Right cardiac atrium (tissue), 5 donors: ENCODE measurements around the gene FBLN5. TPM values are rescaled to one million over a fixed set of nuclear protein-coding genes. Genes with fewer than 3 reads are reported as not detected.

Experiments used
- ATAC-seq, 2 donors: fragments of 200-7000 bp; cut with Tn5 transposase; one replicate each; pipeline versions ENCODE4 v1.8.0 to v1.9.1; 2020; ENCODE audit warnings: moderate library complexity in 2 of 2, mild to moderate bottlenecking in 1 of 2
- DNase-seq, 3 donors: peaks; one replicate each; pipeline ENCODE4 v3.0.0-alpha.2; 2020
- H3K27ac ChIP-seq: one replicate; pipeline ENCODE4 v1.5.1; 2013; ENCODE audit warnings: mild to moderate bottlenecking, low read length, control low read depth, moderate library complexity
- H3K27me3 ChIP-seq: one replicate; pipeline ENCODE4 v1.6.1; 2013; ENCODE audit not compliant: control insufficient read depth, insufficient read depth
- H3K4me1 ChIP-seq: one replicate; pipeline ENCODE4 v1.6.1; 2013; ENCODE audit warnings: low read length; ENCODE audit not compliant: control insufficient read depth, insufficient read depth
- H3K4me3 ChIP-seq: one replicate; pipeline ENCODE4 v1.5.1; 2013; ENCODE audit warnings: low read length, control low read depth
- H3K9me3 ChIP-seq: one replicate; pipeline ENCODE4 v1.6.1; 2013; ENCODE audit warnings: low read length; ENCODE audit not compliant: control insufficient read depth
- WGBS: extraction: QIAGEN DNeasy Blood & Tissue Kit; methylation state at CpG from one replicate; pipeline ENCODE4 v1.1.7; 2013; 5-methylcytosine and 5-hydroxymethylcytosine counted together
- intact Hi-C, 4 donors: fragments of 100-400 bp; cut with DNase I; formaldehyde crosslinking; loops; one replicate each; pipeline versions ENCODE4 v1.11.0 to v1.14.0; 2022 to 2023
- polyA plus RNA-seq: library from polyadenylated mRNA; stranded (reverse); fragments of 200-250 nt; gene quantifications from one replicate; pipeline ENCODE4 v1.2.3, GENCODE V29; 2013
- total RNA-seq, 4 donors: library from RNA; stranded (reverse); fragmentation: NEBNext Ultra II Directional; extraction: Animal tissue kit (Norgen Biotek cat#: 25700); gene quantifications; one replicate each; pipeline ENCODE4 v1.2.1, GENCODE V29; 2021
- donor health status: healthy with polysubstance abuse.
- donor health status: DM: no; HTN: yes; CAD: no.
- donor health status: DM: no; HTN: no; CAD: no.
- donor health status: DM: no; HTN: yes; CAD: no; lungs with severe emphysema.
- donor health status: DM: yes; HTN: yes; CAD: no.

FBLN5 gene
- total and polyA plus RNA-seq, 5 donors, result 99.7 to 173 (median 141) TPM

GRCh38 chr14:91893669-91894068 lies 53.8 kb downstream of the FBLN5 start:
- H3K27me3 ChIP-seq, result no peaks in the 10 kb centered on the region
- ATAC-seq (no peak), DNase-seq (no peak)
- peaks cover 25% of the 10 kb centered on the region for H3K4me1 ChIP-seq
- intact Hi-C loops, result no loop called here
- WGBS, result 78% methylated on average over 4 of the region's 4 CpGs
- H3K27ac ChIP-seq, result no peak overlapping the region
- H3K4me3 ChIP-seq, result no peak overlapping the region
- H3K9me3 ChIP-seq, result no peaks in the 10 kb centered on the region

- ATAC-seq (no peak), DNase-seq (no peak)
- Histone ChIP-seq H3K27ac (no peak overlapping the region), H3K27me3 (no peaks in the 10 kb centered on the region), H3K4me3 (no peak overlapping the region), H3K4me1 (peaks cover 25% of the 10 kb centered on the region), H3K9me3 (no peaks in the 10 kb centered on the region)
- intact Hi-C loops, result no loop called here
- 27% methylated on average over 7 of the region's 7 CpGs for WGBS
These were observed 54.5 kb downstream of the FBLN5 start for GRCh38 chr14:91893007-91893406.

- peak in 1 of 3 donors; percentile 44 for DNase-seq
- intact Hi-C loops, result no loop called here
- ATAC-seq, result peak; percentile 12 to 46
- 59% methylated on average over 3 of the region's 3 CpGs for WGBS
- no peaks in the 10 kb centered on the region for H3K27me3 ChIP-seq
- H3K4me3 ChIP-seq, result no peak overlapping the region
- H3K27ac ChIP-seq, result peak overlapping the region; percentile 3
- H3K4me1 ChIP-seq, result peaks cover 20% of the 10 kb centered on the region
- no peaks in the 10 kb centered on the region for H3K9me3 ChIP-seq
These were observed 55.7 kb downstream of the FBLN5 start for GRCh38 chr14:91891721-91892220.

- H3K27me3 ChIP-seq, result no peaks in the 10 kb centered on the region
- WGBS, result 86% methylated on average over 5 of the region's 5 CpGs
- intact Hi-C loops, result no loop called here
- DNase-seq (no peak), ATAC-seq (no peak)
- no peak overlapping the region for H3K4me3 ChIP-seq
- no peaks in the 10 kb centered on the region for H3K9me3 ChIP-seq
- H3K4me1 ChIP-seq, result peaks cover 15% of the 10 kb centered on the region
- H3K27ac ChIP-seq, result no peak overlapping the region
These were observed 56.4 kb downstream of the FBLN5 start for GRCh38 chr14:91891101-91891500.

GRCh38 chr14:91890291-91890749 lies 57.2 kb downstream of the FBLN5 start:
- ATAC-seq, result peak; percentile 4 to 5
- intact Hi-C loops, result no loop called here
- Histone ChIP-seq H3K27me3 (no peaks in the 10 kb centered on the region), H3K27ac (peak overlapping the region; percentile 48), H3K4me3 (no peak overlapping the region), H3K9me3 (no peaks in the 10 kb centered on the region), H3K4me1 (peaks cover 15% of the 10 kb centered on the region)
- DNase-seq, result peak in 2 of 3 donors; percentile 66 to 71
- WGBS, result 39% methylated on average over 5 of the region's 5 CpGs

- WGBS, result 57% methylated on average over 13 of the region's 13 CpGs
- peaks cover 16% of the 10 kb centered on the region for H3K4me1 ChIP-seq
- no peak overlapping the region for H3K4me3 ChIP-seq
- intact Hi-C loops, result no loop called here
- no peaks in the 10 kb centered on the region for H3K9me3 ChIP-seq
- peak overlapping the region; percentile 20 for H3K27ac ChIP-seq
- H3K27me3 ChIP-seq, result no peaks in the 10 kb centered on the region
- DNase-seq (peak; percentile 45 to 86 (median 80)), ATAC-seq (peak; percentile 48 to 65)
These were observed 57.9 kb downstream of the FBLN5 start for GRCh38 chr14:91889477-91890211.

- H3K9me3 ChIP-seq, result no peaks in the 10 kb centered on the region
- H3K27me3 ChIP-seq, result no peaks in the 10 kb centered on the region
- H3K27ac ChIP-seq, result no peak overlapping the region
- H3K4me1 ChIP-seq, result peaks cover 18% of the 10 kb centered on the region
- intact Hi-C loops, result no loop called here
- DNase-seq (no peak), ATAC-seq (no peak)
- no peak overlapping the region for H3K4me3 ChIP-seq
- 74% methylated on average over 10 of the region's 10 CpGs for WGBS
These were observed 58.6 kb downstream of the FBLN5 start for GRCh38 chr14:91888641-91889476.

- DNase-seq, result no peak
- no peaks in the 10 kb centered on the region for H3K9me3 ChIP-seq
- no peak overlapping the region for H3K4me3 ChIP-seq
- ATAC-seq, result no peak
- no peaks in the 10 kb centered on the region for H3K27me3 ChIP-seq
- H3K4me1 ChIP-seq, result peaks cover 20% of the 10 kb centered on the region
- H3K27ac ChIP-seq, result no peak overlapping the region
- intact Hi-C loops, result no loop called here
- whole genome bisulfite sequencing, result 94% methylated on average over 8 of the region's 8 CpGs
These were observed 60.5 kb downstream of the FBLN5 start for GRCh38 chr14:91886961-91887360.

- peak overlapping the region; percentile 15 for H3K27ac ChIP-seq
- 38% methylated on average over 4 of the region's 4 CpGs for WGBS
These were observed 61.7 kb downstream of the FBLN5 start for GRCh38 chr14:91885839-91886238.

GRCh38 chr14:91885113-91885712 lies 62.3 kb downstream of the FBLN5 start:
- DNase-seq (peak in 2 of 3 donors; percentile 37 to 68), ATAC-seq (peak in 1 of 2 donors; percentile 7)
- intact Hi-C loops, result no loop called here
- peak overlapping the region; percentile 83 for H3K27ac ChIP-seq
- peaks cover 12% of the 10 kb centered on the region for H3K4me1 ChIP-seq
- H3K4me3 ChIP-seq, result no peak overlapping the region
- no peaks in the 10 kb centered on the region for H3K27me3 ChIP-seq
- WGBS, result 76% methylated on average over 4 of the region's 4 CpGs
- no peaks in the 10 kb centered on the region for H3K9me3 ChIP-seq

More at GRCh38 chr14:91885839-91886238, 61.7 kb downstream of the FBLN5 start:
- Histone ChIP-seq H3K4me3 (no peak overlapping the region), H3K4me1 (peaks cover 13% of the 10 kb centered on the region), H3K9me3 (no peaks in the 10 kb centered on the region), H3K27me3 (no peaks in the 10 kb centered on the region)
- ATAC-seq (peak; percentile 5 to 53), DNase-seq (no peak)
- intact Hi-C loops, result no loop called here
